Activated B cell treated with CpG ODN at 0.5 μM for 24 hours (primary cell): ENCODE data around the gene FNDC11. TPM values are rescaled to one million over a fixed set of nuclear protein-coding genes. Genes with fewer than 3 reads are reported as not detected.
A peak's percentile ranks its signal among the peaks of the same experiment; 100 is the strongest.

Experiments used
- ATAC-seq: fragments of 200-7000 bp; cut with Tn5 transposase; one replicate; pipeline ENCODE4 v1.10.0; 2021; ENCODE audit warnings: low read depth, mild to moderate bottlenecking, moderate library complexity
- CTCF ChIA-PET: fragments of 350-600 bp; sonication (Branson Sonifier 250); formaldehyde crosslinking; loops from one replicate; lab custom pipeline; 2021; ENCODE audit warnings: antibody characterized with exemption; lab: Charles Lee
- POLR2A ChIA-PET: fragments of 350-600 bp; sonication (Branson Sonifier 250); formaldehyde crosslinking; loops from one replicate; lab custom pipeline; 2021; ENCODE audit warnings: antibody characterized with exemption; lab: Charles Lee
- DNase-seq: peaks from one replicate; pipeline ENCODE4 v3.0.0; 2022
- H3K27ac Mint-ChIP-seq: one replicate; pipeline ENCODE4 v1.8.0; 2020; ENCODE audit warnings: mixed read lengths
- H3K27me3 Mint-ChIP-seq: one replicate; pipeline ENCODE4 v1.8.0; 2021; ENCODE audit warnings: mixed read lengths
- H3K36me3 Mint-ChIP-seq: one replicate; pipeline ENCODE4 v1.8.0; 2021; ENCODE audit warnings: low read depth, mixed read lengths
- H3K4me1 Mint-ChIP-seq: one replicate; pipeline ENCODE4 v1.8.0; 2021; ENCODE audit warnings: mixed read lengths
- H3K4me3 Mint-ChIP-seq: one replicate; pipeline ENCODE4 v1.8.0; 2020; ENCODE audit warnings: mild to moderate bottlenecking, mixed read lengths
- H3K9me3 Mint-ChIP-seq: one replicate; pipeline ENCODE4 v1.8.0; 2020; ENCODE audit warnings: mixed read lengths
- intact Hi-C: fragments of 100-400 bp; cut with micrococcal nuclease; formaldehyde crosslinking; loops from one replicate; pipeline ENCODE4 v1.15.1; 2024
- total RNA-seq: library from RNA; stranded (reverse); gene quantifications from 2 replicates; pipeline ENCODE4 v1.2.3, GENCODE V29; 2022
- TF ChIP-seq, protein P1 (sequence below): fragments of 200-600 bp; IDR thresholded peaks from one replicate; pipeline ENCODE4 v1.8.0; 2022; ENCODE audit warnings: antibody characterized with exemption, mild to moderate bottlenecking

The FNDC11 gene
- total RNA-seq, 1 donor from 2014 or later = 0.78 TPM

DNA sequence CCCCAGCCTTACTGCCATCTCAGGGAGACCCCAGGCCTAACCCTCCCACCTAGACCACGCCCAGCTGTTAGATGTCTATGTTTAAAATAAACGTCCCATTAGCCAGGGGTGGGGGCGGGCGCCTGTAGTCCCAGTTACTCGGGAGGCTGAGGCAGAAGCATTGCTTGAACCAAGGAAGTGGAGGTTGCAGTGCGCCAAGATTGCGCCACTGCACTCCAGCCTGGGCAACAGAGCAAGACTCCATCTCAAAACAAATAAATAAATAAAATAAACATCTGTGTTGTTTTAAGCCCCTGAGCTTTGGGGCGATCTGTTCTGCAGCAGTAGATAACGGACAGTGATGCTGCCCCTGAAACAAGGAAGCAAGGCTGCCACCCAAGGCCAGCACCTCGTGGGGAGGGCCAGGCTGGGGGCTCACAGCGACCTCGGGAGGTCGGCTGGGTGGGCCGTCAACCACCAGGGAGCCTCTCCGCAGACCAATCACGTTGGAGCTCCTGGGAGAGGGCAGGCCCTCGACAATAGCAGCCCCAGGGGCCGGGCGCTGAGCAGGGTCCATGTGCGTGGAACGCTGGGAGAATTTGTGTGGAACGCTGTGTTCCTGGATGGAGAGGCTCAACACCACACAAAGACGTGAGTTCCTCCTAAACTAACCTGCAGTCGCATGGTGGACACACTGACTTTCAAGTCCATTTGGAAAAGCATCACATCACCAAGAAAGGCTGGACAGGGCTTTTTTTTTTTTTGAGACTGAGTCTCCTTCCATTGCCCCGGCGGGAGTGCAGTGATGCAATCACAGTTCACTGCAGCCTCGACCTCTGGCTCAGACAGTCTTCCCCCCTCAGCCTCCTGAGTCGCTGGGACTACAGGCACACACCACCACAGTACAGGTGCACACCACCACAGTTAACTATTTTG is 21.1 kb downstream of the FNDC11 start:
- Mint-ChIP-seq H3K9me3 (no peaks in the 10 kb centered on the region), H3K27ac (no peak overlapping the region), H3K4me1 (peaks cover 6% of the 10 kb centered on the region), H3K27me3 (peaks cover 2% of the 10 kb centered on the region), H3K36me3 (no peaks in the 10 kb centered on the region), H3K4me3 (peak overlapping the region; percentile 61)
- CTCF ChIA-PET = interaction anchor here (0.8 kb wide), 1 partner anchor 511 kb away, joined by 4 read pairs; no protein-coding TSS in a partner anchor
- intact Hi-C loops = loop anchor here (1.0 kb wide), 1 partner anchor 21 kb away; the partner anchor contains the start of gene FNDC11
- TF ChIP-seq, protein P1, sequence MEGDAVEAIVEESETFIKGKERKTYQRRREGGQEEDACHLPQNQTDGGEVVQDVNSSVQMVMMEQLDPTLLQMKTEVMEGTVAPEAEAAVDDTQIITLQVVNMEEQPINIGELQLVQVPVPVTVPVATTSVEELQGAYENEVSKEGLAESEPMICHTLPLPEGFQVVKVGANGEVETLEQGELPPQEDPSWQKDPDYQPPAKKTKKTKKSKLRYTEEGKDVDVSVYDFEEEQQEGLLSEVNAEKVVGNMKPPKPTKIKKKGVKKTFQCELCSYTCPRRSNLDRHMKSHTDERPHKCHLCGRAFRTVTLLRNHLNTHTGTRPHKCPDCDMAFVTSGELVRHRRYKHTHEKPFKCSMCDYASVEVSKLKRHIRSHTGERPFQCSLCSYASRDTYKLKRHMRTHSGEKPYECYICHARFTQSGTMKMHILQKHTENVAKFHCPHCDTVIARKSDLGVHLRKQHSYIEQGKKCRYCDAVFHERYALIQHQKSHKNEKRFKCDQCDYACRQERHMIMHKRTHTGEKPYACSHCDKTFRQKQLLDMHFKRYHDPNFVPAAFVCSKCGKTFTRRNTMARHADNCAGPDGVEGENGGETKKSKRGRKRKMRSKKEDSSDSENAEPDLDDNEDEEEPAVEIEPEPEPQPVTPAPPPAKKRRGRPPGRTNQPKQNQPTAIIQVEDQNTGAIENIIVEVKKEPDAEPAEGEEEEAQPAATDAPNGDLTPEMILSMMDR = no peak
- POLR2A ChIA-PET = interaction anchor here (1.2 to 2.5 kb wide), 7 partner anchors 22 to 289 kb away, joined by 5 to 16 read pairs (median 8); partner anchors contain the start of genes PTK6, RTEL1 and TPD52L2
- ATAC-seq (no peak), DNase-seq (no peak)

DNA sequence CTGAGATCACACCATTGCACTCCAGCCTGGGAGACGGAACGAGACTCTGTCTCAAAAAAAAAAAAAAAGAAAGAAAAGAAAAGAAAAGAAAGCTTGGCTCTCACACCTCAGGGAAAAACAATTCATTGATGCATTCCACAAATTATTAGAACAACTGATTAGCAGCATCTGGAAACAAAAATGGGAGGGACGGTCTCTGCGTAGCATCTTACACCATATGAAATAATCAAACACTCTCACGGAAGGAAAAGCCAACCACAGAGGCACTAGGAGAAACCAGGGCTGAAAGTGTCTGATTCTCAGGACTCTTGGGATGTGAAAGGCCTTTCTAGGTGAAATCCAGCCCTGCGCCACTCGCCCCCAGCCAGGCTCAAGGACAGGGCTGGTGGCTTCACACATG is 22.4 kb downstream of the FNDC11 start:
- Mint-ChIP-seq H3K27me3 (peaks cover 2% of the 10 kb centered on the region), H3K4me1 (peaks cover 8% of the 10 kb centered on the region), H3K4me3 (no peak overlapping the region), H3K27ac (peak overlapping the region; percentile 3), H3K9me3 (no peaks in the 10 kb centered on the region), H3K36me3 (no peaks in the 10 kb centered on the region)
- no peak for ATAC-seq
- ChIA-PET CTCF (no interaction called here), POLR2A (no interaction called here)
- DNase-seq = no peak
- intact Hi-C loops = no loop called here
- TF ChIP-seq, protein P1 = no peak

DNA sequence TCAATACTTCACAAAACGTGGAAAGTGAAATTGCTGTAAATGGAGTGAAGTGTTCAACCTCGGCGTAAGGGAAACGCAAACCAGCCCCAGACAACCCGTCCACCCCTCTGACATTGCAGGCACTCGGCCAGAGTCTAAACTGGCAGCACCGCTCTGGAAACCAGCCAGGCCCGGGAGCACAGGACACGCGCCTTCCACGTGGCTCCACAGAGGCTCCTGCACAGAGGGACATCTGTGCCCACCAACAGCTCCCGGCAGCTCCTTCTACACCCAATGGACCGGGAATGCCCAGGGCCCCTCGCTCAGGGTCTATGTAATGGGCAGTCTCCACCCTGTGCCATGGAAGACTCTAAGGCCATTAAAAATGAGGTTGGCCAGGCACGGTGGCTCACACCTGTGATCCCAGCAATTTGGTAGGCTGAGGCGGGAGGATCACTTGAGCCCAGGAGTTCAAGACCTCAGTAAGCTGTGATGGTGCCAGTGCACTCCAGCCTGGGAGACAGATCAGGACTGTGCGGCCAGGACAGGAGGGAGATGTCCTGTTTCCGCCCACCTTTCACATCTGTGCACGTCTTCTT is 23.4 kb downstream of the FNDC11 start:
- H3K4me1 Mint-ChIP-seq = peaks cover 8% of the 10 kb centered on the region
- TF ChIP-seq, protein P1 = no peak
- peaks cover 2% of the 10 kb centered on the region for H3K27me3 Mint-ChIP-seq
- intact Hi-C loops = no loop called here
- no peak for DNase-seq
- H3K36me3 Mint-ChIP-seq = no peaks in the 10 kb centered on the region
- no peak overlapping the region for H3K27ac Mint-ChIP-seq
- no peak overlapping the region for H3K4me3 Mint-ChIP-seq
- no peaks in the 10 kb centered on the region for H3K9me3 Mint-ChIP-seq
- CTCF ChIA-PET = interaction anchor here (1.0 to 2.4 kb wide), 2 partner anchors 39 to 81 kb away, joined by 3 to 12 read pairs; no protein-coding TSS in a partner anchor
- no peak for ATAC-seq
- POLR2A ChIA-PET = no interaction called here

DNA sequence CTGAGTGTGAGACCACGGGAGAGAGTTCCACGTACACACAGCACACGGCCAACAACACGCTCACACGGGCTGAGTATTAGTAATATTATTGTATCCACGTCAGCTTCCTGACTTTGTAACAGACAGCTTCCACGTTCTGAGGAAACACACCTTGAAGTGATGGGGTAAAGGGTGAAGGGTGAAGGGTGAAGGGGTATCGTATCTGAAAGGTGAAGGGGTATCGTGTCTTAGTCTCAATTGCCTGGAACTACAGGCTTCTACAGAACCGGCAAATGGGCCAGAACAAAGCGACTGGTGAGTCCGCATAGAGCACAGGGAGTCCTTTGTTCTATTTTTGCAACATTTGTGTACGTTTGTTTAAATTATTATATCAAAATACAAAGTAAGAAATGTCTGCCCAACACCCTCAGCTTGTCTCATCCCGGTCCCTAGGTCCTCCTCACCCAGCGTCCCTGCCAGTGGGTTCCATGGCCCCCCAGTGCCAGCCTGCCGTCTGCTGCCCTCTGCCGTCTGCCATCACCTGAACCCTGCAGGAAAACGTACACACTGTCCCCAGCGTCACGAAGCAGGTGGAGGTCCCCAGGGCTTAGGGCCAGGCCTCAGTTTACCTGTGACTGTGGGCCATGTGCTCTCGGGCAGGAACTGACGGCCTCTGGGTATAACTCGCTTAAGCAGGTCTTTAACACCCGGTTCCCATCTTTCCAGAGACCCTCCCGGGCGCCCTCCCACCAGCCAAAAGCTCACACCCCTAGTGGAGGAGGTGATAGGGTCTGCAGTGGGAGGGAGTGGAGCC is 24.5 kb downstream of the FNDC11 start:
- intact Hi-C loops = no loop called here
- ATAC-seq (no peak), DNase-seq (no peak)
- Mint-ChIP-seq H3K4me3 (no peak overlapping the region), H3K4me1 (peaks cover 8% of the 10 kb centered on the region), H3K9me3 (no peaks in the 10 kb centered on the region), H3K27me3 (peaks cover 2% of the 10 kb centered on the region), H3K36me3 (no peaks in the 10 kb centered on the region), H3K27ac (no peak overlapping the region)
- CTCF ChIA-PET = interaction anchor here (1.0 to 2.4 kb wide), 2 partner anchors 40 to 82 kb away, joined by 3 to 12 read pairs; no protein-coding TSS in a partner anchor
- TF ChIP-seq, protein P1 = no peak
- POLR2A ChIA-PET = no interaction called here
